K562 (cell line): Measurements from ENCODE around the gene NEUROD2. TPM values are rescaled to one million over a fixed set of nuclear protein-coding genes. Genes with fewer than 3 reads are reported as not detected.

Source experiments
- ATAC-seq: fragments of 200-7000 bp; cut with Tn5 transposase; 3 replicates; pipeline ENCODE4 v1.9.1; 2020; ENCODE audit warnings: moderate library complexity
- BruUV-seq: library from RNA; stranded (reverse); fragments of 400-500 nt; replicated peaks from 2 replicates; lab custom pipeline; 2021; lab: Mats Ljungman, UMichigan
- CTCF ChIA-PET: fragments of 300-600 bp; formaldehyde crosslinking; extraction: SDS; loops from one replicate; lab custom pipeline; 2021; ENCODE audit warnings: low intra/inter-chr PET ratio; lab: Yijun Ruan, JAX
- POLR2A ChIA-PET: fragments of 300-600, 350-650 bp; sonication (Branson Sonifier 250); formaldehyde crosslinking; extraction: SDS; loops from one replicate; lab custom pipeline; 2021; ENCODE audit warnings: antibody characterized with exemption, inconsistent platforms; lab: Yijun Ruan, JAX
- DNase-seq, 4 experiments: peaks; one replicate each; pipeline versions ENCODE4 v3.0.0 to v3.0.0-alpha.2; 2011 to 2018; ENCODE audit warnings: low spot score in 3 of 4, mixed read lengths in 3 of 4; ENCODE audit errors: extremely low read depth in 1 of 4
- FAIRE-seq: peaks from 2 replicates; lab custom pipeline; 2011; peaks lifted over from hg19 to GRCh38; lab: Jason Lieb, UNC
- H2AFZ ChIP-seq: 2 replicates; pipeline ENCODE4 v1.6.0; 2011; ENCODE audit warnings: low read depth, low read length, control low read depth, inconsistent platforms
- H3K27ac ChIP-seq: fragments of 200-600 bp; 3 replicates; pipeline ENCODE4 v1.8.0; 2011; ENCODE audit warnings: low read depth, mild to moderate bottlenecking, control low read depth, inconsistent platforms, low read length, moderate library complexity, mixed read lengths; ENCODE audit errors: extremely low read depth
- H3K27me3 ChIP-seq, 2 experiments: fragments of 300-600 bp in 1 of 2; 2 replicates in 1 of 2; 3 replicates in 1 of 2; pipeline versions ENCODE4 v1.6.0 to v1.8.0; 2011; ENCODE audit warnings: inconsistent platforms in 2 of 2, low read length in 2 of 2, mild to moderate bottlenecking in 1 of 2, mixed read lengths in 1 of 2, moderate library complexity in 1 of 2; ENCODE audit not compliant: control insufficient read depth in 2 of 2, insufficient read depth in 2 of 2
- H3K36me3 ChIP-seq: fragments of 300-600 bp; 3 replicates; pipeline ENCODE4 v1.8.0; 2011; ENCODE audit warnings: mild to moderate bottlenecking, low read length, inconsistent platforms; ENCODE audit not compliant: control insufficient read depth, insufficient read depth
- H3K4me1 ChIP-seq, 2 experiments: fragments of 200-600 bp in 1 of 2; replicated peaks in 1 of 2; 2 replicates in 1 of 2; 3 replicates in 1 of 2; pipeline versions ENCODE4 v1.5.1 to v1.8.0; 2011; ENCODE audit warnings: inconsistent platforms in 2 of 2, low read length in 2 of 2, mild to moderate bottlenecking in 1 of 2, mixed read lengths in 1 of 2, moderate library complexity in 1 of 2; ENCODE audit not compliant: control insufficient read depth in 2 of 2, insufficient read depth in 2 of 2
- H3K4me2 ChIP-seq: 2 replicates; pipeline ENCODE4 v1.6.1; 2011; ENCODE audit warnings: low read length, control low read depth, inconsistent platforms, mixed read lengths; ENCODE audit not compliant: insufficient read depth
- H3K4me3 ChIP-seq: fragments of 200-600 bp; sonication (generic), shearing (Covaris generic); 2 replicates; pipeline ENCODE4 v1.5.1; 2016; ENCODE audit warnings: control low read depth, inconsistent platforms
- H3K79me2 ChIP-seq: fragments of 200-600 bp; 3 replicates; pipeline ENCODE4 v1.8.0; 2011; ENCODE audit warnings: low read length, inconsistent platforms; ENCODE audit not compliant: control insufficient read depth, insufficient read depth
- H3K9ac ChIP-seq, 2 experiments: 2 replicates each; pipeline versions ENCODE4 v1.6.0 to v1.6.1; 2011; ENCODE audit warnings: low read depth in 2 of 2, low read length in 2 of 2, control low read depth in 1 of 2, inconsistent platforms in 1 of 2, mild to moderate bottlenecking in 1 of 2, mixed read lengths in 1 of 2; ENCODE audit not compliant: insufficient read depth in 1 of 2
- H3K9me1 ChIP-seq: one replicate; pipeline ENCODE4 v1.6.0; 2011; ENCODE audit warnings: inconsistent platforms, mild to moderate bottlenecking, low read length, moderate library complexity; ENCODE audit not compliant: control insufficient read depth, insufficient read depth
- H3K9me3 ChIP-seq: replicated peaks from 2 replicates; pipeline ENCODE4 v1.5.1; 2011; ENCODE audit warnings: low read depth, low read length, inconsistent platforms; ENCODE audit not compliant: control insufficient read depth, insufficient read depth
- H4K20me1 ChIP-seq: replicated peaks from 2 replicates; pipeline ENCODE4 v1.6.1; 2011; ENCODE audit warnings: low read length, inconsistent platforms, mixed read lengths; ENCODE audit not compliant: control insufficient read depth, insufficient read depth
- HINFP ChIP-seq: fragments of 450-650 bp; conservative IDR thresholded peaks from 2 replicates; pipeline ENCODE4 v1.6.1; 2016; ENCODE audit warnings: missing genetic modification characterization, low read depth, mild to moderate bottlenecking, control low read depth, missing compliant biosample characterization
- HOXB6 ChIP-seq: fragments of 250-450 bp; sonication (Bioruptor Pico); IDR thresholded peaks from 2 replicates; pipeline ENCODE4 v1.5.1; 2022; ENCODE audit warnings: mild to moderate bottlenecking, borderline replicate concordance
- KDM1A ChIP-seq, 2 experiments: fragments of 450-650 bp; IDR thresholded peaks; 2 replicates each; pipeline ENCODE4 v1.6.1; 2016; ENCODE audit warnings: mild to moderate bottlenecking in 2 of 2
- NCOA6 ChIP-seq: fragments of 450-650 bp; IDR thresholded peaks from 2 replicates; pipeline ENCODE4 v1.6.1; 2017; ENCODE audit warnings: mild to moderate bottlenecking
- SMAD1 ChIP-seq: fragments of 150-350 bp; IDR thresholded peaks from 2 replicates; pipeline ENCODE4 v1.6.1; 2014; ENCODE audit warnings: low read length, low read depth; ENCODE audit not compliant: partially characterized antibody
- WGBS: fragments of 100-300 bp; shearing (Covaris generic); methylation state at CpG from one replicate; pipeline ENCODE4 v1.1.6; 2016; ENCODE audit warnings: low coverage, mixed read lengths; ENCODE audit not compliant: insufficient coverage; ENCODE audit errors: missing lambda C conversion rate; 5-methylcytosine and 5-hydroxymethylcytosine counted together
- in situ Hi-C: fragments of 300-500 bp; cut with MboI; formaldehyde crosslinking; loops from 4 replicates; pipeline ENCODE4 v1.15.0; 2018; ENCODE audit warnings: inconsistent platforms, mixed read lengths
- intact Hi-C: fragments of 100-400 bp; cut with micrococcal nuclease; formaldehyde crosslinking; loops from 2 replicates; pipeline ENCODE4 v1.14.2; 2022
- polyA plus RNA-seq, 8 experiments: library from polyadenylated mRNA; depleted of rRNA in 4 of 8; stranded (reverse) in 5 of 8; unstranded in 3 of 8; fragments of >200 nt; fragmentation: Nextera tagmentation in 2 of 8; fragmentation: Illumina TruSeq in 1 of 8; extraction: Ambion mirVana in 2 of 8; extraction: Trizol in 1 of 8; gene quantifications; 2 replicates each; pipeline versions ENCODE4 v1.2.1 to v1.2.3, GENCODE V29; 2011 to 2014; ENCODE audit warnings: inconsistent platforms in 1 of 8, missing spikeins in 1 of 8
- total RNA-seq, 7 experiments: library from RNA; depleted of rRNA in 6 of 7; stranded (reverse); fragments of >200 nt in 6 of 7; fragmentation: Illumina TruSeq in 2 of 7; extraction: Trizol in 2 of 7; gene quantifications; 2 replicates each; pipeline versions ENCODE4 v1.2.1 to v1.2.3, GENCODE V29; 2011 to 2021; ENCODE audit warnings: low replicate concordance in 1 of 7
- TF ChIP-seq, protein P1 (sequence below): fragments of 250-450 bp; sonication (Bioruptor Pico); IDR thresholded peaks from 2 replicates; pipeline ENCODE4 v1.4.0; 2020; ENCODE audit warnings: mild to moderate bottlenecking, moderate library complexity, borderline replicate concordance

The NEUROD2 gene
- total and polyA plus RNA-seq, 9 of the 15 experiments (the other 6 are each of a cell fraction or from before 2014, with no cell fraction given): not detected

GRCh38 chr17:39600997-39601597, 6.6 kb downstream of the NEUROD2 start:
- Histone ChIP-seq H2AFZ (no peak overlapping the region), H3K9me1 (no peaks in the 10 kb centered on the region), H3K36me3 (no peaks in the 10 kb centered on the region), H3K27ac (no peak overlapping the region), H3K9me3 (no peaks in the 10 kb centered on the region), H3K79me2 (no peaks in the 10 kb centered on the region), H4K20me1 (peaks cover 3% of the 10 kb centered on the region), H3K4me3 (no peak overlapping the region), H3K4me1 (peaks cover 0 to 42% of the 10 kb centered on the region in 2 experiments; a peak in 2 of 5 replicates), H3K9ac (no peak overlapping the region), H3K27me3 (peaks cover 57 to 85% of the 10 kb centered on the region in 2 experiments), H3K4me2 (no peak overlapping the region)
- in situ Hi-C loops (loop anchor here (5.0 kb wide), 1 partner anchor 44 kb away; no protein-coding TSS in a partner anchor), intact Hi-C loops (no loop called here)
- BruUV-seq: no TSS peak
- WGBS: 1% methylated on average over 18 of the region's 21 CpGs
- no peak for ATAC-seq
- no peak for DNase-seq
- POLR2A ChIA-PET: interaction anchor here (0.6 to 1.1 kb wide), 3 partner anchors 15 to 35 kb away, joined by 3 to 4 read pairs (median 3); no protein-coding TSS in a partner anchor
- FAIRE-seq: no peak
- TF ChIP-seq HOXB6 (CRISPR knock-in tag): no peak
- no peak for TF ChIP-seq NCOA6
- TF ChIP-seq SMAD1: no peak
- no peak for TF ChIP-seq KDM1A (IDR thresholded peaks at IDR 0.05)
- no peak for TF ChIP-seq HINFP (tag)
- TF ChIP-seq, protein P1, sequence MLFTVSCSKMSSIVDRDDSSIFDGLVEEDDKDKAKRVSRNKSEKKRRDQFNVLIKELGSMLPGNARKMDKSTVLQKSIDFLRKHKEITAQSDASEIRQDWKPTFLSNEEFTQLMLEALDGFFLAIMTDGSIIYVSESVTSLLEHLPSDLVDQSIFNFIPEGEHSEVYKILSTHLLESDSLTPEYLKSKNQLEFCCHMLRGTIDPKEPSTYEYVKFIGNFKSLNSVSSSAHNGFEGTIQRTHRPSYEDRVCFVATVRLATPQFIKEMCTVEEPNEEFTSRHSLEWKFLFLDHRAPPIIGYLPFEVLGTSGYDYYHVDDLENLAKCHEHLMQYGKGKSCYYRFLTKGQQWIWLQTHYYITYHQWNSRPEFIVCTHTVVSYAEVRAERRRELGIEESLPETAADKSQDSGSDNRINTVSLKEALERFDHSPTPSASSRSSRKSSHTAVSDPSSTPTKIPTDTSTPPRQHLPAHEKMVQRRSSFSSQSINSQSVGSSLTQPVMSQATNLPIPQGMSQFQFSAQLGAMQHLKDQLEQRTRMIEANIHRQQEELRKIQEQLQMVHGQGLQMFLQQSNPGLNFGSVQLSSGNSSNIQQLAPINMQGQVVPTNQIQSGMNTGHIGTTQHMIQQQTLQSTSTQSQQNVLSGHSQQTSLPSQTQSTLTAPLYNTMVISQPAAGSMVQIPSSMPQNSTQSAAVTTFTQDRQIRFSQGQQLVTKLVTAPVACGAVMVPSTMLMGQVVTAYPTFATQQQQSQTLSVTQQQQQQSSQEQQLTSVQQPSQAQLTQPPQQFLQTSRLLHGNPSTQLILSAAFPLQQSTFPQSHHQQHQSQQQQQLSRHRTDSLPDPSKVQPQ (CRISPR knock-in tag): no peak
- CTCF ChIA-PET: no interaction called here
